Activated CD8-positive, alpha-beta T cell treated with anti-CD3 and anti-CD28 coated beads, Interleukin-2, amount 10 ng/mL, durations not matched to agents 7 days and 5 days (primary cell): ENCODE data around the gene CXCR5. TPM values are rescaled to one million over a fixed set of nuclear protein-coding genes. Genes with fewer than 3 reads are reported as not detected.
"Not testable (repeated sequence)": the region's sequence is repeated elsewhere in the genome, so short reads cannot be mapped to it uniquely, and the experiment has no call there.

Source experiments
- ATAC-seq: fragments of 150-1000 bp; cut with Tn5 transposase; one replicate; pipeline ENCODE4 v1.10.0; 2021; ENCODE audit warnings: moderate library complexity
- CTCF ChIA-PET: fragments of 350-600 bp; sonication (Branson Sonifier 250); formaldehyde crosslinking; loops from one replicate; lab custom pipeline; 2021; ENCODE audit warnings: antibody characterized with exemption; lab: Charles Lee
- POLR2A ChIA-PET: fragments of 350-600 bp; sonication (Branson Sonifier 250); formaldehyde crosslinking; loops from one replicate; lab custom pipeline; 2021; ENCODE audit warnings: antibody characterized with exemption; lab: Charles Lee
- DNase-seq: peaks from one replicate; pipeline ENCODE4 v3.0.0-alpha.2; 2020
- H3K27ac Mint-ChIP-seq: one replicate; pipeline ENCODE4 v1.8.0; 2021; ENCODE audit warnings: mild to moderate bottlenecking, mixed read lengths
- H3K27me3 Mint-ChIP-seq: one replicate; pipeline ENCODE4 v1.8.0; 2021; ENCODE audit warnings: low read depth, mixed read lengths
- H3K36me3 Mint-ChIP-seq: one replicate; pipeline ENCODE4 v1.8.0; 2021; ENCODE audit warnings: low read depth, mixed read lengths
- H3K4me1 Mint-ChIP-seq: one replicate; pipeline ENCODE4 v1.8.0; 2021; ENCODE audit warnings: low read depth, mixed read lengths
- H3K4me3 Mint-ChIP-seq: one replicate; pipeline ENCODE4 v1.8.0; 2021; ENCODE audit warnings: mild to moderate bottlenecking, mixed read lengths
- H3K9me3 Mint-ChIP-seq: one replicate; pipeline ENCODE4 v1.8.0; 2022; ENCODE audit warnings: mixed read lengths; ENCODE audit not compliant: insufficient read depth
- total RNA-seq, 2 experiments: library from RNA; stranded (reverse); gene quantifications; one replicate each; pipeline ENCODE4 v1.2.3, GENCODE V29; 2021

The CXCR5 gene
- total RNA-seq: under 1 TPM; 0.08 to 0.18 TPM

GRCh38 chr11:118883368-118884071, at the start of gene CXCR5:
Gene CXCR5 (plus strand): TSS chr11:118883892. CDS start chr11:118883942, 50 bp downstream.
- ATAC-seq: no peak
- no peaks in the 10 kb centered on the region for H3K27me3 Mint-ChIP-seq

GRCh38 chr11:118834427-118835028, 49.2 kb upstream of the CXCR5 start:
- ATAC-seq: peak; percentile 60
- Mint-ChIP-seq H3K4me3 (peak overlapping the region; percentile 55), H3K9me3 (no peaks in the 10 kb centered on the region), H3K4me1 (peaks cover 15% of the 10 kb centered on the region), H3K27me3 (no peaks in the 10 kb centered on the region), H3K27ac (peak overlapping the region; percentile 12), H3K36me3 (no peaks in the 10 kb centered on the region)
- DNase-seq: no peak
- CTCF ChIA-PET: interaction anchor here (1.1 to 1.8 kb wide), 5 partner anchors 10 to 36 kb away, joined by 3 to 6 read pairs (median 4); no protein-coding TSS in a partner anchor
- POLR2A ChIA-PET: interaction anchor here (1.2 to 1.6 kb wide), 4 partner anchors 9 to 44 kb away, joined by 3 to 8 read pairs (median 6); partner anchors contain the start of gene DDX6

More at GRCh38 chr11:118883368-118884071, at the start of gene CXCR5:
- Mint-ChIP-seq H3K27ac (peak within 1 kb of the TSS; percentile 55), H3K4me3 (no peak within 1 kb of the TSS), H3K9me3 (no peaks in the 10 kb centered on the region), H3K4me1 (peaks cover 46% of the 10 kb centered on the region), H3K36me3 (no peaks in the 10 kb centered on the region)
- ChIA-PET CTCF (interaction anchor here (0.6 to 2.4 kb wide), 10 partner anchors 10 to 94 kb away, joined by 3 to 14 read pairs (median 5); partner anchors contain the start of gene DDX6), POLR2A (interaction anchor here (0.6 to 1.3 kb wide), 3 partner anchors 12 to 94 kb away, joined by 3 to 7 read pairs (median 4); no protein-coding TSS in a partner anchor)
- DNase-seq: no peak

GRCh38 chr11:118837868-118838267, 45.8 kb upstream of the CXCR5 start:
- ATAC-seq (no peak), DNase-seq (no peak)
- Mint-ChIP-seq H3K27me3 (no peaks in the 10 kb centered on the region), H3K4me1 (peaks cover 28% of the 10 kb centered on the region), H3K4me3 (no peak overlapping the region), H3K36me3 (no peaks in the 10 kb centered on the region), H3K27ac (no peak overlapping the region), H3K9me3 (no peaks in the 10 kb centered on the region)
- CTCF ChIA-PET: no interaction called here
- POLR2A ChIA-PET: interaction anchor here (0.6 kb wide), 1 partner anchor 48 kb away, joined by 3 read pairs; no protein-coding TSS in a partner anchor

GRCh38 chr11:118838905-118839553, 44.7 kb upstream of the CXCR5 start:
- no peak overlapping the region for H3K4me3 Mint-ChIP-seq
- no peaks in the 10 kb centered on the region for H3K9me3 Mint-ChIP-seq
- ChIA-PET POLR2A (no interaction called here), CTCF (interaction anchor here (0.6 kb wide), 1 partner anchor 40 kb away, joined by 3 read pairs; no protein-coding TSS in a partner anchor)
- H3K36me3 Mint-ChIP-seq: peaks cover 3% of the 10 kb centered on the region
- ATAC-seq: no peak
- H3K27me3 Mint-ChIP-seq: no peaks in the 10 kb centered on the region
- DNase-seq: no peak
- H3K27ac Mint-ChIP-seq: no peak overlapping the region
- peaks cover 28% of the 10 kb centered on the region for H3K4me1 Mint-ChIP-seq

GRCh38 chr11:118841469-118842242, 42.0 kb upstream of the CXCR5 start:
- Mint-ChIP-seq H3K9me3 (no peaks in the 10 kb centered on the region), H3K27me3 (no peaks in the 10 kb centered on the region), H3K4me3 (peak overlapping the region; percentile 12), H3K4me1 (peaks cover 28% of the 10 kb centered on the region), H3K36me3 (peaks cover 3% of the 10 kb centered on the region), H3K27ac (peak overlapping the region; percentile 7)
- ATAC-seq (peak; percentile 82), DNase-seq (peak; percentile 38)
- CTCF ChIA-PET: interaction anchor here (1.5 kb wide), 1 partner anchor 35 kb away, joined by 5 read pairs; no protein-coding TSS in a partner anchor
- POLR2A ChIA-PET: no interaction called here

- H3K4me1 Mint-ChIP-seq: peaks cover 28% of the 10 kb centered on the region
- no peak for ATAC-seq
- no peaks in the 10 kb centered on the region for H3K27me3 Mint-ChIP-seq
- ChIA-PET CTCF (interaction anchor here (1.5 kb wide), 1 partner anchor 34 kb away, joined by 5 read pairs; no protein-coding TSS in a partner anchor), POLR2A (no interaction called here)
- no peaks in the 10 kb centered on the region for H3K9me3 Mint-ChIP-seq
- peaks cover 3% of the 10 kb centered on the region for H3K36me3 Mint-ChIP-seq
- DNase-seq: no peak
- no peak overlapping the region for H3K4me3 Mint-ChIP-seq
- no peak overlapping the region for H3K27ac Mint-ChIP-seq
Measured at GRCh38 chr11:118842369-118842768, 41.3 kb upstream of the CXCR5 start.

- DNase-seq, H3K27me3 Mint-ChIP-seq, ATAC-seq, H3K27ac Mint-ChIP-seq, H3K36me3 Mint-ChIP-seq, H3K4me3 Mint-ChIP-seq, POLR2A ChIA-PET, H3K9me3 Mint-ChIP-seq, CTCF ChIA-PET: not testable (repeated sequence)
- H3K4me1 Mint-ChIP-seq: peaks cover 28% of the 10 kb centered on the region
Measured at GRCh38 chr11:118842843-118843242, 40.8 kb upstream of the CXCR5 start.

GRCh38 chr11:118843565-118843964, 40.1 kb upstream of the CXCR5 start:
- Mint-ChIP-seq H3K36me3 (peaks cover 3% of the 10 kb centered on the region), H3K9me3 (no peaks in the 10 kb centered on the region), H3K4me3 (no peak overlapping the region), H3K27ac (no peak overlapping the region), H3K27me3 (peaks cover 4% of the 10 kb centered on the region), H3K4me1 (peaks cover 29% of the 10 kb centered on the region)
- DNase-seq: no peak
- no peak for ATAC-seq
- CTCF ChIA-PET: interaction anchor here (1.0 kb wide), 1 partner anchor 40 kb away, joined by 3 read pairs; the partner anchor contains the start of gene CXCR5
- POLR2A ChIA-PET: interaction anchor here (0.8 kb wide), 1 partner anchor 9 kb away, joined by 3 read pairs; no protein-coding TSS in a partner anchor

- Mint-ChIP-seq H3K4me1 (peaks cover 32% of the 10 kb centered on the region), H3K9me3 (no peaks in the 10 kb centered on the region), H3K27ac (no peak overlapping the region), H3K36me3 (peaks cover 3% of the 10 kb centered on the region), H3K27me3 (peaks cover 4% of the 10 kb centered on the region), H3K4me3 (no peak overlapping the region)
- DNase-seq: no peak
- no peak for ATAC-seq
- CTCF ChIA-PET: interaction anchor here (0.5 to 0.9 kb wide), 3 partner anchors 11 to 61 kb away, joined by 3 to 4 read pairs (median 4); no protein-coding TSS in a partner anchor
- POLR2A ChIA-PET: interaction anchor here (1.2 kb wide), 1 partner anchor 25 kb away, joined by 5 read pairs; no protein-coding TSS in a partner anchor
Measured at GRCh38 chr11:118845369-118845768, 38.3 kb upstream of the CXCR5 start.

GRCh38 chr11:118846181-118846935, 37.3 kb upstream of the CXCR5 start:
- Mint-ChIP-seq H3K27me3 (peaks cover 4% of the 10 kb centered on the region), H3K9me3 (no peaks in the 10 kb centered on the region), H3K27ac (no peak overlapping the region), H3K4me3 (no peak overlapping the region), H3K36me3 (peaks cover 3% of the 10 kb centered on the region), H3K4me1 (peaks cover 28% of the 10 kb centered on the region)
- ChIA-PET POLR2A (interaction anchor here (0.7 kb wide), 1 partner anchor 860 kb away, joined by 3 read pairs; no protein-coding TSS in a partner anchor), CTCF (no interaction called here)
- ATAC-seq (no peak), DNase-seq (no peak)
